Adipocyte (in vitro differentiated cells): Measurements from ENCODE around the gene C6orf52.

Experiments used
- DNase-seq: peaks from one replicate; pipeline ENCODE4 v3.0.0-alpha.2; 2015; ENCODE audit warnings: low read depth
- H3K27me3 ChIP-seq: replicated peaks from 2 replicates; pipeline ENCODE4 v1.7.0; 2013; ENCODE audit warnings: mild to moderate bottlenecking, low read length, moderate library complexity; ENCODE audit not compliant: control insufficient read depth, insufficient read depth
- H3K36me3 ChIP-seq: 2 replicates; pipeline ENCODE4 v1.7.0; 2013; ENCODE audit warnings: low read length, mild to moderate bottlenecking, moderate library complexity; ENCODE audit not compliant: control insufficient read depth, insufficient read depth, severe bottlenecking
- H3K4me1 ChIP-seq: 2 replicates; pipeline ENCODE4 v1.7.0; 2013; ENCODE audit warnings: mild to moderate bottlenecking, low read length, moderate library complexity; ENCODE audit not compliant: control insufficient read depth, insufficient read depth
- H3K4me3 ChIP-seq: 2 replicates; pipeline ENCODE4 v1.7.0; 2013; ENCODE audit warnings: mild to moderate bottlenecking, low read length, moderate library complexity
- H3K9ac ChIP-seq: 2 replicates; pipeline ENCODE4 v1.7.0; 2013; ENCODE audit warnings: mild to moderate bottlenecking, low read length, moderate library complexity
- H3K9me3 ChIP-seq: 2 replicates; pipeline ENCODE4 v1.7.0; 2013; ENCODE audit warnings: mild to moderate bottlenecking, low read length, moderate library complexity; ENCODE audit not compliant: control insufficient read depth

The C6orf52 gene

DNA sequence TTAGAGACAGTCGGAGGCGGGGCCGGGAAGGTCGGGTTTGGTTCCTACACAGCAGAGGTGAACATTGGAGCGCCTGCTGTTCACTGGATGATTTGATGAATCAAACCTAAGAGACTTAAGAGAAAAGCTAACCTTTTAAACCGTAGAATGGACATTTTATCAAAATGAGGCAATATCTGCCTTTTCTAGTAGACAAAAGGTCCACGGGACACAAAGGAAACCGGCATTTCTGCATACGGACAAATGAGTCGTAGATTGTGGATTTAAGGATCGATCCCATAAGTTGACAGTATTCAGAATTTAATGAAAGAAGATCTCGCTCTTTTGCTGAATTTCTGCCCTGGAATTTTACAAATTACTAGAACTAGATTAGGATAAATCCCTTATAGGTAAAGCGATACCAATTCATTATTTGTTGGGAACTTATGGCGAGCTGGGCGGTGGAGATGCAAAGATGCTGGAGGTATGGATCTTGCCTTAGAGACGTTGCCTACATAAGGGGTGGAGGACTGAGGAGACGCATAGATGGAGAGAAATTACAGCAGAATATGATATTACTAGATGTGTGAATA, 756 bp upstream of the C6orf52 start:
- H3K36me3 ChIP-seq, result peaks cover 23% of the 10 kb centered on the region
- H3K9me3 ChIP-seq, result no peaks in the 10 kb centered on the region
- H3K27me3 ChIP-seq, result no peaks in the 10 kb centered on the region
- peaks cover 22% of the 10 kb centered on the region for H3K4me1 ChIP-seq
- DNase-seq, result no peak
- H3K4me3 ChIP-seq, result peak overlapping the region; percentile 94
- H3K9ac ChIP-seq, result peak overlapping the region; percentile 95

DNA sequence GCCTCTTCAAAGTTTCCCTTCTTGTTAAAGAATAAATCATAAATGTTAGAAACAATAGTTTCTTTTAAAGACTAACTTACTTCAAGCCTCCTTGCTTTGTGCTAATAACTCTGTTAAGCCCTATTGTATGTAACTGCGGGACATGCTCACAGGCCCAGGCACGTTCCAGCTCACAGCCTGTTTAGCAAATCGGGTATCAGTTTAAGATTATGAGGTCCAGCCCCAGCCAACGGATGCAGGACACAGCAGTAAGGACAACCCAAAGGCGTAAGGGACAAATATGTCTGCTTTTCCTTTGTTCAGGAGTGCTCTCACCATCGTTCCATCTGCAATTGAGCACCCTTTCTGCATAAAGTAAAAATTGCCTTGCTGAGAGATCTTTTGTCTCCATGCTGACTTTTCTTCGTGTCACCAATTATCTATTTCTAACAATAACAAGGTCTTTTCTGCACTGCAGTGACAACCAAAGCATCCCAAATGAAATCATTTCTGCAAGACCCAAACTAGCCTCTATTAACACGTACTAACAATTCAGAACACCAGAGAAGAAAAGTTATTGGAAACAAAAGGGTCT, 1.4 kb downstream of the C6orf52 start:
- peak overlapping the region; percentile 94 for H3K4me3 ChIP-seq
- peak overlapping the region; percentile 95 for H3K9ac ChIP-seq
- DNase-seq, result no peak
- no peaks in the 10 kb centered on the region for H3K9me3 ChIP-seq
- H3K4me1 ChIP-seq, result peaks cover 22% of the 10 kb centered on the region
- H3K36me3 ChIP-seq, result peaks cover 7% of the 10 kb centered on the region
- H3K27me3 ChIP-seq, result no peaks in the 10 kb centered on the region

- H3K4me1 ChIP-seq, result peaks cover 14% of the 10 kb centered on the region
- no peak overlapping the region for H3K9ac ChIP-seq
- no peak overlapping the region for H3K4me3 ChIP-seq
- no peaks in the 10 kb centered on the region for H3K27me3 ChIP-seq
- H3K36me3 ChIP-seq, result no peaks in the 10 kb centered on the region
- H3K9me3 ChIP-seq, result no peaks in the 10 kb centered on the region
- DNase-seq, result peak; percentile 5
Observed at GRCh38 chr6:10690651-10691445, 3.6 kb downstream of the C6orf52 start.

- no peak overlapping the region for H3K9ac ChIP-seq
- no peaks in the 10 kb centered on the region for H3K36me3 ChIP-seq
- H3K9me3 ChIP-seq, result no peaks in the 10 kb centered on the region
- no peaks in the 10 kb centered on the region for H3K27me3 ChIP-seq
- H3K4me3 ChIP-seq, result no peak overlapping the region
- DNase-seq, result no peak
- H3K4me1 ChIP-seq, result no peaks in the 10 kb centered on the region
Observed at GRCh38 chr6:10687582-10687981, 6.8 kb downstream of the C6orf52 start.

GRCh38 chr6:10686901-10687300, 7.5 kb downstream of the C6orf52 start:
- Histone ChIP-seq H3K4me1 (no peaks in the 10 kb centered on the region), H3K36me3 (no peaks in the 10 kb centered on the region)

DNA sequence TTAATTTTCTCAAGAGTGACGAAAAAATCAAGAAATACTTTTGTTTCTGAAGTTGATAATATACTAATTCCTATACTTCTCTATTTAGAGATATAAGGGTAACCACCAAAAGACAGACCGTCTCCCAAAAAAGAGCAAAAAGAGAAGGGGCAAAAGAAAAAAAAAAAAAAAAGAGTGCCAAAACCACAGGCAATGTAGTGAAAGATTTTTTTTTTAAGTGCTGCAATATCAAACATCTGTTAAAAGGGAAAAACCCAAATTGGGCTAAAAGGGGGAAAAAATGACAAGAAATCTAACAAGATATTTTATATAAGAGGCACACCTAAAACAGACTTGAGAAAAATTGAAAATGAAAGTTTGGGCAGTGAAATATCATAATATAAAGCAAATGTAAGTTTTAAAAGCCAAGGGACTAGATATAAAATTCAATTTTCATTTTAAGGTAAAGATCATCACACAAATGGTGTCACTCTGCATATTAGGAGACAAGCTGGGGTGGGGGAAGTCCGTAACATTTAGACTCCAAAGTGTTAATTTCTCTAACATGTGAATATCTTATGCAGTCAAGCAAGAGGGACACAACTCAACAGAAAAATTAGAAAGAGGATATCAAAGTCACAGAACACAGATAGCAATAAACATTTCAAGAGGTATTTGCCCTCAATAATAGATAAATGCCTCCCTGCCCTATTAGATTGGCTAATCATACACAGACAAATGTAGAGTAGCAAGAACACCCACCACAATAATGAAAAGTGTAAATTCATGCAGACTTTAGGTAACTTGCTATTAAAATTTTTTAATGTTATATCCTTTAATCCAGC, 9.1 kb downstream of the C6orf52 start:
- Histone ChIP-seq H3K4me3 (no peak overlapping the region), H3K9ac (no peak overlapping the region), H3K9me3 (no peaks in the 10 kb centered on the region), H3K27me3 (no peaks in the 10 kb centered on the region), H3K36me3 (no peaks in the 10 kb centered on the region), H3K4me1 (no peaks in the 10 kb centered on the region)
- DNase-seq, result no peak

More at GRCh38 chr6:10686901-10687300, 7.5 kb downstream of the C6orf52 start:
- no peak overlapping the region for H3K9ac ChIP-seq
- DNase-seq, result no peak
- H3K4me3 ChIP-seq, result no peak overlapping the region
- no peaks in the 10 kb centered on the region for H3K27me3 ChIP-seq
- H3K9me3 ChIP-seq, result no peaks in the 10 kb centered on the region

- H3K27me3 ChIP-seq, result no peaks in the 10 kb centered on the region
- DNase-seq, result no peak
- H3K4me3 ChIP-seq, result no peak overlapping the region
- H3K4me1 ChIP-seq, result no peaks in the 10 kb centered on the region
- H3K36me3 ChIP-seq, result no peaks in the 10 kb centered on the region
- no peaks in the 10 kb centered on the region for H3K9me3 ChIP-seq
- H3K9ac ChIP-seq, result no peak overlapping the region
Observed at GRCh38 chr6:10684618-10685017, 9.8 kb downstream of the C6orf52 start.

- H3K9ac ChIP-seq, result no peak overlapping the region
- no peaks in the 10 kb centered on the region for H3K9me3 ChIP-seq
- H3K36me3 ChIP-seq, result no peaks in the 10 kb centered on the region
- no peaks in the 10 kb centered on the region for H3K27me3 ChIP-seq
- H3K4me1 ChIP-seq, result no peaks in the 10 kb centered on the region
- DNase-seq, result no peak
- H3K4me3 ChIP-seq, result no peak overlapping the region
Observed at GRCh38 chr6:10682355-10682988, 11.9 kb downstream of the C6orf52 start.

DNA sequence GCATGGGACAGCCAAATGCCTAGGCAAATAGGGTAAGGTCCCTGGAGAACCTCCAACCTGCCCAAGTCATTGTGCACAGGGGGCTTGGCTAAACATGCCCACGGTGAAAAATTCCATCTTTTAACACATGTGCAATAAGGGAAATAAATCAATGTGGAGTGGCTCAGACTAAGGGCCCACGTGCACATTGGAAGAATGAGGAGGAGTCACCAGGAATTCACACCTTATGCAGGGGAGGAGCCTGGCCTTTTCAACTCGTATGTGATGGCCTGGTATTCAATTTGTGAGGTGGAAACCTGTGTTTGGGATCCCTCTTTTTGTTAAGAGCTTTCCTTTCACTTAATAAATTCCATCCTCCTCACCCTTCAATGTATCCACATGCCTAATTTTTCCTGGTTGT, 12.6 kb downstream of the C6orf52 start:
- no peaks in the 10 kb centered on the region for H3K4me1 ChIP-seq
- no peaks in the 10 kb centered on the region for H3K36me3 ChIP-seq
- no peak overlapping the region for H3K9ac ChIP-seq
- no peak overlapping the region for H3K4me3 ChIP-seq
- no peaks in the 10 kb centered on the region for H3K9me3 ChIP-seq
- H3K27me3 ChIP-seq, result no peaks in the 10 kb centered on the region
- DNase-seq, result no peak

DNA sequence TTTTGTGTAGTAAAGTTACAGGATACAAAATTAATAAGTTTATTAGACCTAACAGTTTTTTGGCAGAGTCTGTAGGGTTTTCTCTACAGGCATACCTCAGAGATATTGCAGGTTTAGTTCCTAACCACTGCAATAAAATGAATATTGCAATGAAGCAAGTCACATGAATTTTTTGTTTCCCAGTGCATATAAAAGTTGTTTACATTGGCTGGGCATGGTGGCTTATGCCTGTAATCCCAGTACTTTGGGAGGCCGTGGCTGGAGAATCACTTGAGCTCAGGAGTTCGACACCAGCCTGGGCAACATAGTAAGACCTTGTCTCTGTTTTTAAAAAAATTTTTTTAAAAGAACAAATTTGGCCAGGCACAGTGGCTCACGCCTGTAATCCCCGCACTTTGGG, 16.0 kb downstream of the C6orf52 start:
- no peak overlapping the region for H3K4me3 ChIP-seq
- no peaks in the 10 kb centered on the region for H3K4me1 ChIP-seq
- no peaks in the 10 kb centered on the region for H3K27me3 ChIP-seq
- no peaks in the 10 kb centered on the region for H3K36me3 ChIP-seq
- H3K9ac ChIP-seq, result no peak overlapping the region
- DNase-seq, result no peak
- no peaks in the 10 kb centered on the region for H3K9me3 ChIP-seq

DNA sequence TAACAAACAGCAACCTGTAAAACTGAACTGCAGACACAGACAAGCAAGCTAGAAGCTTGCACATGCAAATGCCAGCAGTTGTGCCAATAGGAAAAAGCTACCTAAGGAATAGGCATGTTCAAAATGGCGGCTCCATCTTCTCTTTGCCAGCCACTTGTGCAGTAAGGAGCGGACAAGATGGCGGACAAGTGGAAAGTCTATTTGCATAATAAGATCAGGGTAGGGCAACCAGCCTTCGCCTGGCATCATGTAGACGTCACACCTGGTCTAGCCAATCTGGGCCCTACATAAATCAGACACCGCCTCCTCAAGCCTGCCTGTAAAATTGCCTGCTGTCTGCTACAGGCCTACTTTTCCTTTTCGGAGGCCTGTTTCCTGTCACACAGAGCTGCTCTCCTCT, 18.0 kb downstream of the C6orf52 start:
- no peaks in the 10 kb centered on the region for H3K9me3 ChIP-seq
- no peak overlapping the region for H3K4me3 ChIP-seq
- no peak overlapping the region for H3K9ac ChIP-seq
- H3K27me3 ChIP-seq, result no peaks in the 10 kb centered on the region
- H3K4me1 ChIP-seq, result no peaks in the 10 kb centered on the region
- no peaks in the 10 kb centered on the region for H3K36me3 ChIP-seq
- DNase-seq, result no peak
